ENCODE measurements around the gene ARHGAP26. TPM values are rescaled to one million over a fixed set of nuclear protein-coding genes. Genes with fewer than 3 reads are reported as not detected.

The ARHGAP26 gene
- total and polyA plus RNA-seq, 2 donors (not counting 1 experiment from before 2014, with no cell fraction given), result 4.1 to 6.8 TPM

GRCh38 chr5:143044265-143044664 is 274.1 kb downstream of the ARHGAP26 start:
- no peak overlapping the region for H3K4me3 ChIP-seq (replicated peaks in 1 of 4; ENCODE audit: control extremely low read depth in 1 of 4, insufficient read depth in 1 of 4, low read depth in 3 of 4, low read length in 4 of 4)
- no peak overlapping the region for H2AFZ ChIP-seq (ENCODE audit: low read length)
- no peak for TF ChIP-seq EZH2 (IDR thresholded peaks at IDR 0.05; ENCODE audit: low read length, missing control alignments)
- TF ChIP-seq, protein P1, sequence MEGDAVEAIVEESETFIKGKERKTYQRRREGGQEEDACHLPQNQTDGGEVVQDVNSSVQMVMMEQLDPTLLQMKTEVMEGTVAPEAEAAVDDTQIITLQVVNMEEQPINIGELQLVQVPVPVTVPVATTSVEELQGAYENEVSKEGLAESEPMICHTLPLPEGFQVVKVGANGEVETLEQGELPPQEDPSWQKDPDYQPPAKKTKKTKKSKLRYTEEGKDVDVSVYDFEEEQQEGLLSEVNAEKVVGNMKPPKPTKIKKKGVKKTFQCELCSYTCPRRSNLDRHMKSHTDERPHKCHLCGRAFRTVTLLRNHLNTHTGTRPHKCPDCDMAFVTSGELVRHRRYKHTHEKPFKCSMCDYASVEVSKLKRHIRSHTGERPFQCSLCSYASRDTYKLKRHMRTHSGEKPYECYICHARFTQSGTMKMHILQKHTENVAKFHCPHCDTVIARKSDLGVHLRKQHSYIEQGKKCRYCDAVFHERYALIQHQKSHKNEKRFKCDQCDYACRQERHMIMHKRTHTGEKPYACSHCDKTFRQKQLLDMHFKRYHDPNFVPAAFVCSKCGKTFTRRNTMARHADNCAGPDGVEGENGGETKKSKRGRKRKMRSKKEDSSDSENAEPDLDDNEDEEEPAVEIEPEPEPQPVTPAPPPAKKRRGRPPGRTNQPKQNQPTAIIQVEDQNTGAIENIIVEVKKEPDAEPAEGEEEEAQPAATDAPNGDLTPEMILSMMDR (conservative IDR thresholded peaks at IDR 0.05 in 1 of 2, IDR thresholded peaks at IDR 0.05 in 1 of 2; ENCODE audit: low read depth in 1 of 2, low read length in 2 of 2), result no peak

GRCh38 chr5:143045062-143045461 is 274.9 kb downstream of the ARHGAP26 start:
- no peak overlapping the region for H3K4me2 ChIP-seq (ENCODE audit: extremely low read depth, insufficient read depth, low read length)
- H3K27me3 ChIP-seq (ENCODE audit: control insufficient read depth, insufficient read depth, low read length), result no peaks in the 10 kb centered on the region
- H3K4me1 ChIP-seq (ENCODE audit: control insufficient read depth, extremely low read depth, insufficient read depth, low read length), result no peaks in the 10 kb centered on the region
- no peaks in the 10 kb centered on the region for H4K20me1 ChIP-seq (ENCODE audit: control insufficient read depth, extremely low read depth, insufficient read depth, low read length)
- no peak overlapping the region for H3K9ac ChIP-seq (ENCODE audit: insufficient read depth, low read length)
- TF ChIP-seq, protein P1 (conservative IDR thresholded peaks at IDR 0.05 in 1 of 2, IDR thresholded peaks at IDR 0.05 in 1 of 2; ENCODE audit: low read depth in 1 of 2, low read length in 2 of 2), result peak in 1 of 2 donors; percentile 25
- TF ChIP-seq EZH2 (IDR thresholded peaks at IDR 0.05; ENCODE audit: low read length, missing control alignments), result no peak
- H3K27ac ChIP-seq (ENCODE audit: insufficient read depth, low read length), result no peak overlapping the region
- DNase-seq (ENCODE audit: low read depth in 2 of 2), result no peak
- H3K9me3 ChIP-seq (ENCODE audit: control insufficient read depth, insufficient read depth, low read depth, low read length), result no peaks in the 10 kb centered on the region
- H3K4me3 ChIP-seq (replicated peaks in 1 of 4; ENCODE audit: control extremely low read depth in 1 of 4, insufficient read depth in 1 of 4, low read depth in 3 of 4, low read length in 4 of 4), result no peak overlapping the region
- H3K36me3 ChIP-seq (ENCODE audit: control insufficient read depth, insufficient read depth, low read length), result no peaks in the 10 kb centered on the region
- no peak overlapping the region for H2AFZ ChIP-seq (ENCODE audit: low read length)
- no peaks in the 10 kb centered on the region for H3K79me2 ChIP-seq (ENCODE audit: control insufficient read depth, insufficient read depth, low read length)

More at GRCh38 chr5:143044265-143044664, 274.1 kb downstream of the ARHGAP26 start:
- no peaks in the 10 kb centered on the region for H3K4me1 ChIP-seq (ENCODE audit: control insufficient read depth, extremely low read depth, insufficient read depth, low read length)
- H3K36me3 ChIP-seq (ENCODE audit: control insufficient read depth, insufficient read depth, low read length), result no peaks in the 10 kb centered on the region
- no peaks in the 10 kb centered on the region for H4K20me1 ChIP-seq (ENCODE audit: control insufficient read depth, extremely low read depth, insufficient read depth, low read length)
- no peaks in the 10 kb centered on the region for H3K79me2 ChIP-seq (ENCODE audit: control insufficient read depth, insufficient read depth, low read length)
- no peak overlapping the region for H3K27ac ChIP-seq (ENCODE audit: insufficient read depth, low read length)
- H3K9me3 ChIP-seq (ENCODE audit: control insufficient read depth, insufficient read depth, low read depth, low read length), result no peaks in the 10 kb centered on the region
- no peak overlapping the region for H3K4me2 ChIP-seq (ENCODE audit: extremely low read depth, insufficient read depth, low read length)
- no peak for DNase-seq (ENCODE audit: low read depth in 2 of 2)
- H3K9ac ChIP-seq (ENCODE audit: insufficient read depth, low read length), result no peak overlapping the region
- no peaks in the 10 kb centered on the region for H3K27me3 ChIP-seq (ENCODE audit: control insufficient read depth, insufficient read depth, low read length)

DNA sequence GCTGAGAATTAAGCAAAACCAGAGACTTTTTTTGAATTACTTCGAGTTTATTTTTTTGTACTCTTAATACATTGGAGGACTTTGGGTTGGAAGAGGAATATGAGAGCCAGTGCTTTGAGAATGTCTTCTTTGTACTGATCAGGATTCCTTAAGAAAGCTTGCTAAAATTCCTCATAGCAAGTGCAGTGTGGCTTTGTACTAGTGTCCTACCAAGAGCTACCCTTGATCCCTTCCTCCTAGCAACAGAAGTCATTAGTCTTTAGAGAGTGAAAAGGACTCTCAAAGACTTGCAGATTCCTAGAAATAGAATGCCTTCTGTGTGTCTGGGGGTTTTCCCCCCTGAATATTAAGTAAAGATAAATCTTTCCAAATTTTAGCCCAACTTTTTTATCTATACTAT is 276.1 kb downstream of the ARHGAP26 start:
- Histone ChIP-seq H3K4me1 (ENCODE audit: control insufficient read depth, extremely low read depth, insufficient read depth, low read length) (peaks cover 3% of the 10 kb centered on the region), H3K27me3 (ENCODE audit: control insufficient read depth, insufficient read depth, low read length) (no peaks in the 10 kb centered on the region), H3K4me3 (replicated peaks in 1 of 4; ENCODE audit: control extremely low read depth in 1 of 4, insufficient read depth in 1 of 4, low read depth in 3 of 4, low read length in 4 of 4) (no peak overlapping the region), H3K9me3 (ENCODE audit: control insufficient read depth, insufficient read depth, low read depth, low read length) (no peaks in the 10 kb centered on the region), H3K9ac (ENCODE audit: insufficient read depth, low read length) (no peak overlapping the region), H3K27ac (ENCODE audit: insufficient read depth, low read length) (no peak overlapping the region), H3K36me3 (ENCODE audit: control insufficient read depth, insufficient read depth, low read length) (no peaks in the 10 kb centered on the region), H4K20me1 (ENCODE audit: control insufficient read depth, extremely low read depth, insufficient read depth, low read length) (no peaks in the 10 kb centered on the region), H3K79me2 (ENCODE audit: control insufficient read depth, insufficient read depth, low read length) (no peaks in the 10 kb centered on the region), H3K4me2 (ENCODE audit: extremely low read depth, insufficient read depth, low read length) (no peak overlapping the region), H2AFZ (ENCODE audit: low read length) (no peak overlapping the region)
- no peak for DNase-seq (ENCODE audit: low read depth in 2 of 2)
- no peak for TF ChIP-seq EZH2 (IDR thresholded peaks at IDR 0.05; ENCODE audit: low read length, missing control alignments)
- TF ChIP-seq, protein P1 (conservative IDR thresholded peaks at IDR 0.05 in 1 of 2, IDR thresholded peaks at IDR 0.05 in 1 of 2; ENCODE audit: low read depth in 1 of 2, low read length in 2 of 2), result no peak
